ENCODE data around the gene SYCP1.
"Not testable (repeated sequence)": the region's sequence is repeated elsewhere in the genome, so short reads cannot be mapped to it uniquely, and the experiment has no call there.

The SYCP1 gene

DNA sequence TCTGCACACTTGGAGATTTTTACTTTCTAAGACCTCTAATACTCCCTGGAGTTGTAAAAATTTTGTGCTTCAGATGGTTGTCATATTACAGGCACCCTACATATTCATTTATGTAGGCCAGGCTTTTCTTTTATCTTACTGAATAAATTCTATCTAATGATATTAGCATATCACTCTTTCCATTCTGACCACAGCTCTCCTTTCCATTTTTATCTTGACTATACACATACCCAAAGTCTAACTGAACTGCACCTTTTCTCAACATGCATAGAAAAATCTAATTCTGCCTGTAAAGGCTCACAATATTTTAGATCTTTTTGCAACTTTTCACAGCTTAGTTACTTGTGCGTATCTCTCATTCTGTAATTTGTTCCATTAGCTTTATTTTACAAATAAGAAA, 122.2 kb downstream of the SYCP1 start:
- no peak for DNase-seq

DNA sequence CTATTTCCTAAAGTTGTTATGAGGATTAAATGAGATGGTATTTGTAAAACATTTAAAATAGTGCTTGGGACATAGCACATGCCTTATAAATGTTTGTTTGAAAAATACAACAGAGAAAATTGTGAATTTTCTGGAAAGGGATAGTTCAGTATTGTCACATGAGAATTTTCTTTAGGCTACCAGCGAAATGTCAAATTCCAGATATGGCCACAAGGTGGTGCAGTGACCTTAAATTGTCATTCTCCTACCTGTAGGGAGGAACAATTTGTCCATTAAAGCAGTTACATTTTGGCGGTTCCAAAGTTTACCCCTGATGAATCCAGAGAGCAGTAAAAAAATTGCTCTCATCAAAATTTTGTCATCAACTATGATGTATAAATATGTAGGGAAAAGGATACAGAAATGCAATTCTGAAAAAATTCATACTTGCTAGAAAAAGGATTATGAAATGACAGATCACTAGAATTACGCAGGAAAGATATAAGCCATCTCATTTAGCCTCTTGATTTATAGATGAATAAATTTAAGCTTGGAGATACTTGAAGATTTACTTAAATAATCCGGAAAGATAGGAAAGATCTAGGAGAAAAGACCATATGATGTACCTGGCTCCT, 124.7 kb downstream of the SYCP1 start:
- peak; percentile 78 for DNase-seq

DNA sequence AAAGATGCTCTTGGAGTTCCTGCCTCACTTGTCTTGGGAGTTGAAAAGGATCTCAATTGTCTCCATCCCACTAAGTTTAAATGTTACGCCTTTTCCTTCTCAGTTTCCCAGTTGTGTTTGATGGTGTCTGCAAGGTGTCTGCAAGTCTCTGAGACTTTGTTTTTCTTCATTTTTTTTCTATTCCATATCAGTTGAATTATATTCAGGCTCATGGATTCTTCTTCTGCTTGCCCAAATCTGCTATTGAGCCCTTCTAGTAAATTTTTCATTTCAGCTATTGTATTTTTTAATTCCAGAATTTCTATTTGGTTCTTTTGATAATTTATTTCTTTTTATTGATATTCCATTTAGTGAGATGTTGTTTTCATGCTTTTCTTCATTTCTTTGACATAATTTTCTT, 127.6 kb downstream of the SYCP1 start:
- no peak for DNase-seq

DNA sequence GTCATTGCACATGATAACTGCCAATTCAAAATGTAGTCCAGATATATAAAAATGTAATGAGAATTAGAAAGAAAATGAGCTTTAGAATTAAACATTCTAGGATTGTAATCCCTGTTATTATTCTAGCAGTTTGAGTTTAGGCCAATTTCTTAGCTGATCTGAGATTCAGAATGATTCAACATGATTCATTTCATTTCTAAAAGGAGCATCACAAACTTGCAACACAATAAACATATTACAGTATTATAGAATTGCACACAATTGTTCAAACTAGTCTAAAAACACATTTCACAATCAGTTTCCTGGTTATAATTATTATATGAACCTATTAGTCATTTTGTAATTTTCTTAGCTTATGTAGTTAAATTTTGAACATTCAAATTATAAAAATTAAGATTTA, 131.6 kb downstream of the SYCP1 start:
- DNase-seq, result no peak

DNA sequence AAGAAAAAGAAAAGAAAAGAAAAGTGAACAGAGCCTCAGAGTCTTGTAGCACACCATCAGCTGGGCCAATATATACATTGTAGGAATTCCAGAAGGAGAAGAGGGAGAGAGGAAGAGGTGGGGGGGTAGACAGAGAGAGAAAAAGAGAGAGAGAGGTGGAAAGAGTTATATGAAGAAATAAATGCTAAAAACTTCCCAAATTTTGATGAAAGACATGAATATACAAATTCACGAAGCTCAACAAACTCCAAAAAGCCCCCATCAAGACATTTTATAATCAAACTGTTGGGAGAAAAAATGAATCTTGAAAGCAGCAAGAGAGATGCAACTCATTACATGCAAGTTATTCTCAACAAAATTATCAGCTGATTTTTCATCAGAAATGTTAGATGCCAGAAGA, 133.4 kb downstream of the SYCP1 start:
- no peak for DNase-seq

DNA sequence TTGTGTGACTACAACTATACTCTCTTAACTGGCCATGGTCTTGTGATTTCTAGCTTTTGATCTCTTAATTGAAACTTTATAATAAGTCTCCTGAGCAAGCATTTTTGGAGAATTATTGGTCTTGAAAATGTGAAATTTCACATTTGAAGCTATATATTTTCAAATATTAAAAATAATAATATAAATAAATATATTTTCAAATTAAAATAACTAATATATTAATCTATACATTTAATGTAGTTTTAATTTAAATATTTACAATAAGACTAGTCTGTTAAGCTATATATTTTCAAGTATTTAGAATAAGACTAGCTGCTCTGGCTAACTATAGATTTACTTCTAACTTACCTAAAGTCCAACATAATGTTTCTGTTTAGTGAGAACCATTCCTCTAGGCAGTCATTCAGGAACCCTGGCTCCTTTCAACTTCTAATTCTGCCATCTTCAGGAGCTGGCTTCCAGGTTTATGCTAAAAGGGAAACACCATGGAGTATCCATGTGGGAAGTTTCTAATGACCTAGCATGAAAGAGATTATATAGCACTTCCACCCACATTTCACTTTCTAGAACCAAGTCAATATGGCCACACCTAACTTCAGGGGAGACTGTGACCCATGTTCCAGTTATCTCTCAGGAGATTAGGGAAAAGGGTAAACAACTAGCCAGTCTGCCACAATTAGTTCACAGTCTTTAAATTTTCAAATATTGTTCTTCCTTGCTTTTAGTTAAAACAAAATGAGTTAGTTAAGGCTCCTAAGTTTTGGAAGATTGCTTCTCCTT, 143.0 kb downstream of the SYCP1 start:
- no peak for DNase-seq

DNA sequence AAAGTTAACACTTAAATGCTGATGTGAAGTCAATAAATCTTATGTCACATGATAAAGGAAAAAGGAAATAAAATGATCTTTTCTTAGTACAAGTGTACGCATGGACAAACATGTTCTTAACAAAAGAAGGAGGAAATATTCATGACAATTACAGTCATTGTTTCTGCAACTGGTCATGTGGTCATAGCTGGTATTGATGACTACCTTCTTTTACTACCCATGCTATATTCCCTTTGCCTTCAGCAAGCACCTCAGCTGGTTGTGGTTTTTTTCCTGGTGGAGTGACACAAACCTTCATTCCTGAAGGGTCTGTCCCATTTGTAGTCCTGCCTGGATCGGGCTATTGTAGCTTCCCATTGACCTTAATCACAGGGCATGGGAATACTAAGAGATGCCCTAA, 151.5 kb downstream of the SYCP1 start:
- DNase-seq, result no peak

DNA sequence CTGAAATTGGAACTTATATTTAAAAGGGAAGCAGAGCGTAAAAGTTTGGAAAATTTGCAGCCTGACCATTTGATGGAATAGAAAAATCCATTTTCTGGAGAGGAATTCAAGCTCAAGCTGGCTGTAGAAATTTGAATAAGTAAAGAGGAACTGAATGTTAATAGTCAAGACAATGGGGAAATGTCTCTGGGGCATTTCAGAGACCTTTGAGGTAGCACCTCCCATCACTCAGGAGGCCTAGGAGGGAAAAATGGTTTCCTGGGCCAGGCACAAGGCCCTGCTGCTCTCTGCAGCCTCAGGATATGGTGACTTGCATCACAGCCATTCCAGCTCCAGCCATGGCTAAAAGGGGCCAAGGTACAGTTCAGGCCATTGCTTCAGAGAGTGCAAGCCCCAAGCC, 157.3 kb downstream of the SYCP1 start:
- DNase-seq, result no peak

DNA sequence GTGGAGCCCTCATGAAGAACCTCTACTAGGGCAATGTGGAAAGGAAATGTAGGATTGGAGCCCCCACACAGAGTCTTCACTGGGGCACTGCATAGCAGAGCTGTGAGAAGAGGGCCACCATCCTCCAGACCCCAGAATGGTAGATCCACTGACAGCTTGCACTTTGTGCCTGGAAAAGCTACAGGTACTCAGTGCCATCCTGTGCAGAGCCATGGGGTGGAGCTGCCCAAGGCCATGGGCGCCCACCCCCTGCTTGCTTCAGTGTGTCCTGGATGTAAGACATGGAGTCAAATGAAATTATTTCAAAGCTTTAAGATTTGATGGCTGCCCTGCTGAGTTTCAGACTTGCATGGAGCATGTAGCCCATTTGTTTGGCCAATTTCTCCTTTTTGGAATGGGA, 157.8 kb downstream of the SYCP1 start:
- no peak for DNase-seq

DNA sequence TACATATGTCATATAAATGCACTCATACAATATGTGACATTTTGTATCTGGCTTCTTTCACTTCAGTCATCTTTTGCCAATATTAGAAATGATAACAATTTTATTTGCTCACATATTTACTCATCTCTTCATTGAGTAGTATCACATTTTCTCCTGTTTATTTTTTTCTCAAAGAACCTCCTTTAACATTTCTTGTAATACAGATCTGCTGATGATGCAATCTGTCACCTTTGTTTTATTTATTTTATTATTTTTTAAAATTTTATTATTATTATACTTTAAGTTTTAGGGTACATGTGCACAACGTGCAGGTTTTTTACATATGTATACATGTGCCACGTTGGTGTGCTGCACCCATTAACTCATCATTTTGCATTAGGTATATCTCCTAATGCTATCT, 159.1 kb downstream of the SYCP1 start:
- no peak for DNase-seq

DNA sequence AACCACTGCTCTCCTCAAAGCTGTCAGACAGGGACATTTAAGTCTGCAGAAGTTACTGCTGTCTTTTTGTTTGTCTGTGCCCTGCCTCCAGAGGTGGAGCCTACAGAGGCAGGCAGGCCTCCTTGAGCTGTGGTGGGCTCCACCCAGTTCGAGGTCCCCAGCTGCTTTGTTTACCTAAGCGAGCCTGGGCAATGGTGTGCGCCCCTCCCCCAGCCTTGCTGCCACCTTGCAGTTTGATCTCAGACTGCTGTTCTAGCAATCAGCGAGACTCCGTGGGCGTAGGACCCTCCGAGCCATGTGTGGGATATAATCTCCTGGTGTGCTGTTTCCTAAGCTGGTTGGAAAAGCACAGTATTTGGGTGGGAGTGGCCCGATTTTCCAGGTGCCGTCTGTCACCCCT, 164.9 kb downstream of the SYCP1 start:
- not testable (repeated sequence) for DNase-seq

DNA sequence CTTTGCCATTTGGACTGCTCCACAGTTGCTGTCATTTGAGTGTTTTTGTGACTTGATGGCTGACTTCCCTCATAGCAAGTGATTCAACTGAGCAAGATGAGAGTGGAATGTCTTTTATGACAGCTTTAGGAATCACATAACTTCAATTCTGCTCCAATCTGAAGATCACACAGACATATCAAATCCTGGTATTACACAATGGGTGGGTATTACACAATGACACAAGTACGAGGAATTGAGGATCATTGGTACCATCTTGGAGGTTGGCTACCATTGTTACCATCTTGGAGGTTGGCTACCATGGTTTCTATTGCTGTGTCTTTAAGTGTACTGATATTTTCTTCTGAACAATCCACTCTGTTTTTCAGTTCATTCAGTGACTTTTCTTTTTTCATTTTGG, 166.5 kb downstream of the SYCP1 start:
- DNase-seq, result no peak

DNA sequence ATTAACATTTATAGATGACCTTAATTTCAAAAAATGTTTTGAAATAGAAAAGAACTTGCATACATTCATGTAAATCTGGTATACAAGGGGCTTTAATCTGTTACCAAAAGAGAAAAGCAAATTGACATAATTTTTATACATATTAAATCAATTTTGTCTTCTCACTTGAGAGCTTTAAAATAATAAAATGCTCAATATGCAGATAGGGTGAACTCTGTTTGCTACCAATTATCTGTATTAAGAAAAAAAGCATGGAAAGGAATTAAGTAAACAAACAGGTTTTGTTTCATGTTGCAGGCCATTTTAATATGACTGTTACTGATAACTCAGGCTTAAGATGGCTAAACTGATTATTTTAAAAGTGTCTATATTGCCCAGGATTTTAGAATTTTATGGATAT, 168.9 kb downstream of the SYCP1 start:
- no peak for DNase-seq

DNA sequence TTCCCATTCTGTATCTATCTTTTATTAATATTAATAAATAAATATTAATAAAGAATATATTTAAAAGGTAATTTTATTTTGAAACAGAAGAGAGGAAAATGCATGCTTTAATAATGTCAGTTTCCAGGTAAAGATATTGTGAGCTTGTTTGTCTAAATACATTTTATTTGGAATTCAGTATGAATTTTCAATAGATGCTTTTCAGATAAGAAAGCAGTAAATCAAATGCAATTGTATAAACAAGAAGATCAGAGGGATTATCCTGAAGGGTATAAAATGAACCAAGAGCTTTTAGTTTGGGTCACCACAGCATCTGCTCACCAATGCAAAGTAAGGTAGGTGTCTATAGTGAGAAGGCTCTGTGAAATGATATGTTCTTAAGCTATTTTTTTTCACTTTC, 174.9 kb downstream of the SYCP1 start, which contains the start of gene TSHB:
TSS of gene TSHB (plus strand) at position 301 of the 400 bp plus-strand sequence. CDS start 3,537 bp downstream, outside the sequence.
- DNase-seq, result no peak

DNA sequence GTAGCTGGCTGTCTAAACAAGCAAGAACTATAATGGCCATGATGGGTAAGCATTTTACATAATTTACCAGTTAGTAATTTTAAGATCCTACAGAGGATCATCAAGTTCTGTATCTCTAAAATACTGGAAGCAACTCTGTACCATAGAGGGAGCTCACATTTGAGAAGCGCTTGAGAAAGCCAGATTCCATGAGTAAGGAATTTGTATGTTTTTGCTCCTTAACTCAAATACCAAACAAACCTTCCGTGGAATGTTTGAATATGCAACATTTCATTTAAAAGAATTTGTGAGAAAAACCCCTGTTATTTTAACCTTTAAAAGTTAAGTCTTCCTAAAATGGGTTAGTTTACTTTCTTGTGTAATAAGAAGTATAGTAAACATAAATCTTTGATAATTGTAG, 176.9 kb downstream of the SYCP1 start:
- DNase-seq, result no peak

DNA sequence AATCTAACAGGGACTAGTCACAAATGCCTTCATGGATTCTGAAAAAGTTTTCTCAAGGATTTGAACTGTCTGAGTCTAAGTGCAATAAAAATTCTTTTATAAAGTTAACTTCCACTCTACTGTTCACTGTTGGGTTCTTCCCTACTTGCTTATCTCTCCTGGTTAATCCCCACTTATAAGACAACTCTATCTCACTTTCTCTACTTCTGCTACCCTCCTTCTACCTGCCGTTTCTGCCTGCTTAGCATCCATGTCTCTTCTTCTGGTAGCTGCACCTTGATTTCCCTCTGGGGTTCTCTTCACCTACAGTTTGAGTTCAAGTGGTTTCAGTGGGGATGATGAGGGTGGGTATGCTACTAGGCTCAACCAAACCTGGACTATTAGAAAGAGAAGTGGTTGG, 181.0 kb downstream of the SYCP1 start:
- DNase-seq, result no peak

DNA sequence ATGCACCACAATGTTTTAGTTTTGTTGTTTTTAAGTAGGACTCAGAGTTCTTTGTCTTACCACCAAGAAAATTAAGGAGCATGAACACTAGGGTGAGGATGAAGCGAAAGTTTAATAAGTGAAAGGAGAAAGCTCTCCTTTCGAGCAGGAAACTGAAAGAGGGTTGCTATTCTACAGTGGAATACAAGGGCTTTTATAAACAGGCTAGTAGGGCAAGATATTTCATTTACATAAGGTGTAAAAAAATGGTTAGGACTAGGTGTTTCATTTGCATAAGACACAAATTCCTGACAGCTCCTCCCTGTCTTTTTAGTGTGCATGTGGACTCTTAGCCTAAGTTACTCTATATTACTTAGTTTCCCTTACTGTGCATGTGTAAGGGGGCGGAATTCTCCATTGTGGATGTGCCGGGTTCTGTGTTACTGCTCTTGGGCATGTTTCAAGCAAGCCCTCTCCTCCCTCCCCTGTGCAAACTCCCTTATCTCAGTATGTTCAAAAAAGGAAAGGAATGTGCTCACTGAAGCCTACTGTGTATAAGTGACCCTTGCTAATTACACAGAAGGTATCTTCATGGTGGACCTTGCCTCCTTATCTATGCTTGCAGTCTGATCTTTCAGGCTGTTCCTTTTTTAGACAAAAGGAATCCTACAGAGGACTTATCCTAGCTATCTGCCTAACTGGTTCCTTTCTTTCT, 182.3 kb downstream of the SYCP1 start:
- DNase-seq, result no peak

DNA sequence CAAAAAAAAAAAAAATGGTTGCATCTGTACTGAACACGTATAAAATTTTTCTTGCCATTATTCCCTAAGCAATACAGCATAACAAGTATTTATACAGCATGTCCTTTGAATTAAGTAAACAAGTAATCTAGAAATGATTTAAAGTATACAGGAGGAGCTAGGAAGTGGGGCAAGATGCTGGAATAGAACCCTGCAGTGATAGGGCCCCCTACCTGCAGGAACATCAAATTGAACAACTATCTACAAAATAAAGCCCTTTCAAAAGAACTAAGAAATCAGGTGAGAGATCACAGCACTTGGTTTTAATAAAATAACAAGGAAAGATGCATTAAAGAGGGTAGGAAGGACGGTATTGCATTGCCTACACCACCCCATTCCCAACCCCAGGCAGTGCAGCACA, 185.8 kb downstream of the SYCP1 start:
- DNase-seq, result no peak

DNA sequence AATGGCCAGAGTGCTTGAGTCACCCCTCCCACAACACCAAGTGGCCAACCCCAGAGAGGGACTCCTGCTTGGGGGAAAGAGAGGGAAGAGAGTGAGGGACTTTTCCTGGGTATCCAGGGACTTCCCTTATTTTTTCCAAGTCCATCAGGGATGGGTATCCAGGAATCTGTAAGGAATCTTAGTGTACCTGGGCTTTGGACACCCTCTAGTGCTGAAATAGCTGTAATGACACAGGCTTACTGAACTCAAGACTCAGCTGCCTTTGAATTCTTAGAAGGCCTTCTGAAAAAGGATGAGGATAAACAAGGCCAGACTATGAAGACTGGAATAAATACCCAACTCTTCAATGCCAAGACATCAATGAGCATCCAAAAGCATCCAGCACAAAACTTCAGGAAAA, 187.0 kb downstream of the SYCP1 start:
- no peak for DNase-seq
